ENCODE results near the gene AMOTL1.
"Not testable (repeated sequence)": the region's sequence is repeated elsewhere in the genome, so short reads cannot be mapped to it uniquely, and the experiment has no call there.

Gene AMOTL1

GRCh38 chr11:94794287-94795168, 26.4 kb downstream of the AMOTL1 start:
- DNase-seq, result no peak

DNA sequence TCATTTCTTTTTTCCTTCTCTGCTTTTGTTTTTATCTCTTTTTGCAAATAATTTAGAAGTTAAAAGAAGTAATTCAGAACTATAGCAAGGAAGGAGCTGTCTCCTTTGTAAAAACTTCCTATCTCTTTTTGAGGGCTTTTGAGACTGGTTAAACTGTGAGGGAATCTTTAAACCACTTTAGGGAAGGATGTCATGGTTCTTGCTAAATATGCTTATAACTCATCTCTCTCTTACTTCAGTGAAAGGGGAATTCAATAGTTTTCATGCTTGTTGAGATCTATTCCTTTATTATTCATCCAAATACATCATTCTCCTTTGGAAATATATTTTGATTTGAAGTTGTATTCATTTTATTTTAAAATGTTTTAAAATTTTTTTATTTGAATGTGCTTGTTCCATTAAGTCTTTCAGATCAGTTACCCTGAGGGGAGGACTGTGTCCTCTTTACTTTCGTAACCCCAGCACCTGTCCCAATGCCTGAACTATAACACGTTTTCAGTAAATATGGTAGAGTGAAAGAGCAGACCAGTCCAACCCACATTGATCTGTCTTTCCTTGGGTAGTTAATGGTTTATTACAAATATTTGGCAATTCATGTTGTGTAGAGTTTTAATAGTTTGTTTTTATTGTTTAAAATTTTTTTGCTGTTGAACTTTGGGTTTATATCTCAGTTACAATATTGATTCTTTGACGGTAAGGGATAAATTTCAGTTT, 27.5 kb downstream of the AMOTL1 start:
- no peak for DNase-seq

GRCh38 chr11:94796190-94796580, 28.0 kb downstream of the AMOTL1 start:
- no peak for DNase-seq

DNA sequence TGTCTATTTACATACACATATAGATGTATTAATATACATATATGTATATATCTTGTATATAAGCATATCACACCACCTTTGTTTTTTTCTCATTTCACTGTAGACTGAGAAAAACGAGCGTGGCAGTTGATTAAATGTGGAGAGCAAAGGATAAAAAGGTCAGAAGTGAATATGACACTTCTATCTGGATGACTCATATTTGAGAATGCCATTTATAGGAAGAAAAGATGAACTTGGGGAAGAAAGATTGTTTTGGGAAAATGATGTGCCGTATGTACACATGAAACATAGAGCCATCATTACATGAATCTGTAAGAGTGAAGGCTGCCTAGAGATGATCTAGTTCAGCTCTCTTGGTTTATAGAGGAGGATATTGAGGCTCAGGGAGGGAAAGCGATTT, 28.7 kb downstream of the AMOTL1 start:
- DNase-seq, result no peak

- DNase-seq, result no peak
Observed at GRCh38 chr11:94799726-94800125, 31.6 kb downstream of the AMOTL1 start.

GRCh38 chr11:94800414-94800813, 32.3 kb downstream of the AMOTL1 start:
- DNase-seq, result no peak

DNA sequence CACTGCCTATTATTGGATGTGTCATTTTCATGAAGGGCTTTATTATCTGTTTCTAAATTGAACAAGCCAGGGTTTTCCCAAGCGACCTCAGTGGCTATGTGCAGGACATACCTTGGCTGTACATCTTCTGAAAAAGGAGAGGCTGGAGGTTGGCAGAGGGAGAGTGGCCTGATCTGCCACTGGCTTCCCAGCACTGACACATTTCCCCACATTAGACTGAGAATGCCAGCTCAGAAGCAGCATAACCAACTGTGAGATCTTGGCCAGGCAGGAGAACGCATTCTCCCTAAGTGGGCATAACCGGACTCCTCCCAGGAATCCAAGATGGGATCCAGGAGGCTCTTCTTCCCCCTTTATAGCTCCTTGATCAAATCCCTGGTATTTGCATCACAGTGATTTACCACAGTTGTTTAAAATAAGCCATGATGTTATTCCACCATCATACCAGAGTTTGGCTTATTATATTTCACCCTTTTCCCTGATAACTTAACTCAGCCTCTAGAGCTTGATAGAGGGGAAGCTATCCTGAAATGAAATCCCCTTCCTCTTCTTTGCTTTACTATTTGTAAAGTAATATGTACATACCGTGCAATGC, 33.8 kb downstream of the AMOTL1 start:
- no peak for DNase-seq

DNA sequence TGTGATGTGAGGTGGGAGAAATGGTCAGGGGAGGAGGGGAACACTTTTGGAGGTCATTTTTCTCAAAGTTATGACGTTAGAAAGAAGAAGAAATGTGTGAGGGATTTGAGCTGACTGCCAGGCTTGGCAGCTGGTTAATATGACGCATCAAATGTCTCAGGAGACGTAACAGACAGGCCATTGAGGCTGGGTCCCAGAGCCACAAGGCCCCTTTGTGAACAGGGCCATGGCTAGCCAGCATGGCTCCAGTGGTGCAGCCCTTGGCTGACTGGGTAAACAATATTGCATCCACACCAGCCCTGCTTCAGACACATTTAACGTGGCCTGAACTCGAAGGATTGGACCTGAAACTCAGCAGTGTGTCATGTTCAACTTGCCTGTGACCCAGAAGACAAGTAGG, 34.3 kb downstream of the AMOTL1 start:
- no peak for DNase-seq

- no peak for DNase-seq
Observed at GRCh38 chr11:94803491-94803890, 35.3 kb downstream of the AMOTL1 start.

- no peak for DNase-seq
Observed at GRCh38 chr11:94804874-94805273, 36.7 kb downstream of the AMOTL1 start.

GRCh38 chr11:94806014-94806413, 37.9 kb downstream of the AMOTL1 start:
- DNase-seq, result no peak

DNA sequence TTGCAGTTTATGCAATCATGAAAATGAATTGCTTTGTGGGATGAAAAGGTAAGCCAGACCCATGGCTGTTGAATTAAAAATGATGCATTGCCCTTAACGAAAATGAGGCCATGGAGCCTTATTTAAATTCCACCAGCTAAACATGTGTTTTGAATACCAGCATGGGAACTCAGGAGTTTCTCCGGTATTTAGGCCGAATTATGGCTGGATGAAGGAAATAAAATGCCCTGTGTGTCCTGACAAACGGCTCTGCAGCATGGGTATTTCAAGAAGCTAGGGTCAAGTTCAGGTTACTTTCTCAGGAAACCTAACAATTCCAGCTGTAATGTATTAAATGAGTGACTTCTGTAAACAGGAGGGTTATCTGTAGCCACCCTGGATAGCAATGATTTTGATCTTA, 38.3 kb downstream of the AMOTL1 start:
- DNase-seq, result no peak

DNA sequence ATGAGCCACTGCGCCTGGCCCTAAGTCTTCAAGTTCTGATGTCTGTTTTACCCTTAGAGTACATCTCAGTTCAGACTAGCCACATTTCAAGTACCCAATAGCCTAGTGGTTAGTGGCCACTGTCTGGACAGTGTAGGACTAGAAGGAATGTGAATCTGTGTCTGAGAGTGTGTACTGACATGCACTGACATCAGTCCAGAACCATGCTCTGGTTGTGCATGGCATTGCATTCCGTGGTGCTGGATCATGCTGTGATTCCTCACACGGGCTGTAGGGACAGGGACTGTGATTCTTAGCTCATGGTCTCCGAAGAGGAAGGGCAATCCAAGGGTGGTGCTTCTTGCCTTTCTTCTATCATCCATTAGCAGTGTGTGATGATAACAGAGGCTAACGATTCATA, 41.1 kb downstream of the AMOTL1 start:
- DNase-seq, result no peak

GRCh38 chr11:94812724-94813720, 44.9 kb downstream of the AMOTL1 start:
- DNase-seq, result not testable (repeated sequence)

GRCh38 chr11:94814272-94814976, 46.3 kb downstream of the AMOTL1 start:
- DNase-seq, result no peak

GRCh38 chr11:94815705-94816344, 47.7 kb downstream of the AMOTL1 start:
- DNase-seq, result no peak

DNA sequence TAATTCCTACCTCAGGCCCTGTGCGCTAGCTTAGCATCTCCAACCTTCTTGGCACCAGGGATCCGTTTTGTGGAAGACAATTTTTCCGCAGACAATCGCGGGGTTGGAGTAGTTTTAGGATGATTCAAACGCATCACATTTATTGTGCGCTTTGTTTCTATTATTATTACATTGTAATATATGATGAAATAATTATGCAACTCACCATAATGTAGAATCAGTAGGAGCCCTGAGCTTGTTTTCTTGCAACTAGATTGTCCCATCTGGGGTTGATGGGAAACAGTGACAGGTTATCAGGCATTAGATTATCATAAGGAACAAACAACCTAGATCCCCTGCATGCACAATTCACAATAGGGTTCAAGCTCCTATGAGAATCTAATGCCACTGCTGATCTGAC, 52.3 kb downstream of the AMOTL1 start:
- DNase-seq, result no peak

GRCh38 chr11:94821439-94821838, 53.3 kb downstream of the AMOTL1 start:
- no peak for DNase-seq

- no peak for DNase-seq
Observed at GRCh38 chr11:94822080-94822479, 53.9 kb downstream of the AMOTL1 start.

- DNase-seq, result no peak
Observed at GRCh38 chr11:94823102-94823732, 55.1 kb downstream of the AMOTL1 start.

DNA sequence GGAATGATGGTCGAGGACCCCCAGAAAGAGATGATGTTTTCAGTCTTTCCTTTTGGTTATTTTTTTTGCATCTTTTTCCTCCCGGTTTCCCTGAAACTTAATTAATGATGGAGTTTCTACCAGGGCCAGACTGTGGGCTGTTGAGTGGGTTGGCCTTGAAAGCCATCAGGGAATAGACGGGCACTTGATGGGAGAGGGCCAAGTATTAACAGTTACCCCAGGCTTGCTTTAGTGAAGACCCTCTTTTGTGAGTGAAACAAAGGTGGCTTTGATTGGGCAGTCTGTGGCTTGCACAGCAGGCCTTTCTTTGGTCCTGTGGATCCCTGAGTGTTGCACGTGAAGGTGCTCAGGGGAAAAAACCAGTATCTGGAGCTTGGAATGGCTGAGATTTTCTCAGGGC, 56.9 kb downstream of the AMOTL1 start:
- DNase-seq, result no peak
